ENCODE results near the gene LRRC7. TPM values are rescaled to one million over a fixed set of nuclear protein-coding genes. Genes with fewer than 3 reads are reported as not detected.

LRRC7 gene
- polyA plus RNA-seq, 1 experiment, result not detected

DNA sequence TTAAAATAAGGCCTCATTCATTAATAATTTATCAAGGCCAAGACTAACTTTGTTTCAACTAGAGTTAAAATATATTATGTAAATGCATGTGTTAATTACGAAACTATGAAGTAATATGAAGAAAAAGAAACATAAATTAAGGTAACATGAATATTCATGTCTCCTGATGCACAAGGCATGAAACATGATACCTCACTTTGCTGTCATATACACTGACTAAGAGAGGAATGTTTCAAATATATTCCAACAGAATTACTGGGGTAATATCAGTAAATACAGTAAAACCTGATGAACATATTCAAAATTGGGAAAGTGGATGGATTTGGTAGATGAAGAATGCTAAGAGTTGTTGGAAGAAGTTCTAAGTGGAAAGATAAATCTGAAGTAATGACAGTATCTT, 274.6 kb downstream of the LRRC7 start:
- ChIA-PET CTCF (no interaction called here), POLR2A (no interaction called here)
- Histone ChIP-seq H3K4me3 (ENCODE audit: low read depth, low read length) (no peak overlapping the region), H3K27me3 (ENCODE audit: control insufficient read depth, insufficient read depth, low read length) (no peaks in the 10 kb centered on the region), H3K9me3 (ENCODE audit: control insufficient read depth, insufficient read depth, low read length) (no peaks in the 10 kb centered on the region), H3K27ac (ENCODE audit: low read depth, low read length) (no peak overlapping the region)
- TF ChIP-seq, protein P1, sequence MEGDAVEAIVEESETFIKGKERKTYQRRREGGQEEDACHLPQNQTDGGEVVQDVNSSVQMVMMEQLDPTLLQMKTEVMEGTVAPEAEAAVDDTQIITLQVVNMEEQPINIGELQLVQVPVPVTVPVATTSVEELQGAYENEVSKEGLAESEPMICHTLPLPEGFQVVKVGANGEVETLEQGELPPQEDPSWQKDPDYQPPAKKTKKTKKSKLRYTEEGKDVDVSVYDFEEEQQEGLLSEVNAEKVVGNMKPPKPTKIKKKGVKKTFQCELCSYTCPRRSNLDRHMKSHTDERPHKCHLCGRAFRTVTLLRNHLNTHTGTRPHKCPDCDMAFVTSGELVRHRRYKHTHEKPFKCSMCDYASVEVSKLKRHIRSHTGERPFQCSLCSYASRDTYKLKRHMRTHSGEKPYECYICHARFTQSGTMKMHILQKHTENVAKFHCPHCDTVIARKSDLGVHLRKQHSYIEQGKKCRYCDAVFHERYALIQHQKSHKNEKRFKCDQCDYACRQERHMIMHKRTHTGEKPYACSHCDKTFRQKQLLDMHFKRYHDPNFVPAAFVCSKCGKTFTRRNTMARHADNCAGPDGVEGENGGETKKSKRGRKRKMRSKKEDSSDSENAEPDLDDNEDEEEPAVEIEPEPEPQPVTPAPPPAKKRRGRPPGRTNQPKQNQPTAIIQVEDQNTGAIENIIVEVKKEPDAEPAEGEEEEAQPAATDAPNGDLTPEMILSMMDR (IDR thresholded peaks at IDR 0.05; ENCODE audit: low read depth, low read length), result no peak
- no peak for DNase-seq (ENCODE audit: low read depth, low spot score)

DNA sequence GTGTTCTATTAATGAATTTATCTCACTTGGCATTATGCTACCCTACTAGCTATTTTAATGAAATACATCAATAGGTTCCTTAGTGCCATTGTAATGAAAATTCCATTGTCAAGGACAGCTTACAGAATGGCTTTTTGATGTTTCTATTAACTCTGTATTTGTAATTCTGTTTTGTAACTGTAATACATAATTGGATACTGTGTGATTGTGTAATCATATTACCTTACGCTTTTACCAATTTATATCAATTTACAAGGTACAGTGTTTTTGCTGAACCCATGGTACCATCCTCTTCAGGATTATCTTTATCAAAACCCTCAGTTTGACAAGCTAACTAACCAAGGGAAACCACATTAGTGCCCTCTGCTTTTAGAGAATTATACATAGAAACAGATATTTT, 277.9 kb downstream of the LRRC7 start:
- ChIA-PET POLR2A (no interaction called here), CTCF (no interaction called here)
- TF ChIP-seq, protein P1 (IDR thresholded peaks at IDR 0.05; ENCODE audit: low read depth, low read length), result no peak
- Histone ChIP-seq H3K9me3 (ENCODE audit: control insufficient read depth, insufficient read depth, low read length) (no peaks in the 10 kb centered on the region), H3K27ac (ENCODE audit: low read depth, low read length) (no peak overlapping the region), H3K4me3 (ENCODE audit: low read depth, low read length) (no peak overlapping the region), H3K27me3 (ENCODE audit: control insufficient read depth, insufficient read depth, low read length) (no peaks in the 10 kb centered on the region)
- DNase-seq (ENCODE audit: low read depth, low spot score), result no peak

DNA sequence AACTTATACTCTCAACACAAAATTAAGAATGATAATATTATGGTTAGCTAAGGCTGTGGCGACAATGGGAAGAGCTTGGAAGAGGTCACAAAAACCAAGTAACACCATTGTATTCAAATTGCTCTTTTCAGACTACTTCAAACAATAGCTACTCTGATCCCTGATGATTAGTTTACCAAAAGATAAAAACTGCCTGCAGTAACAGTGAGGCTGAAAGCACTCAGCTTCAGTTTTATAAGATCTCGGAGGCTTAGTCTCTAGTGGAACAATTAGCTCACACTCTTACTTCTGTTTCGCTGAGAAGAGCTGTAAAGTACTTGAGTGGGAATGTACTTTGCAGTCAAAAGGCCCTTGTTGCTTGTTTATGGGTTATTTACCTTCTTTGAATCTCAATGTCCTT, 278.5 kb downstream of the LRRC7 start:
- Histone ChIP-seq H3K27me3 (ENCODE audit: control insufficient read depth, insufficient read depth, low read length) (no peaks in the 10 kb centered on the region), H3K27ac (ENCODE audit: low read depth, low read length) (no peak overlapping the region), H3K4me3 (ENCODE audit: low read depth, low read length) (no peak overlapping the region), H3K9me3 (ENCODE audit: control insufficient read depth, insufficient read depth, low read length) (no peaks in the 10 kb centered on the region)
- DNase-seq (ENCODE audit: low read depth, low spot score), result no peak
- TF ChIP-seq, protein P1 (IDR thresholded peaks at IDR 0.05; ENCODE audit: low read depth, low read length), result no peak
- ChIA-PET CTCF (no interaction called here), POLR2A (no interaction called here)

DNA sequence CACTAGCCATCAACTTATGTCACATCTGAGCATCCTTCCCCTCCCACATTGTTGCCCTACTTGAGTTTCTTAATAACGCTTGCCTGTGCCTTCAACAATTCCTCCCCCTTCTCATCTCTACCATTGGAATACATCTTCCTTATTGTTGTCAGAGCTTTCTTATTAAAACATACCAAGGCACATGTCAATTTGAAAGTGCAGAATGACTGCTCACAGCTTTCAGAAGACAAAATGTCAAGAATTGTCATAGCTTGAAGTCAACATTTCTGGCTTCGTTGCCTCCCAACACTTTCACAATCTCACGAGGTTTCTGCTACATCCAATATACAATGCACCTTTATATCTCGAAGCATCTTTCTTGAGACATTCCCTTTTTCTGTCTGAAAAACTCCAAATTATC, 279.9 kb downstream of the LRRC7 start:
- Histone ChIP-seq H3K4me3 (ENCODE audit: low read depth, low read length) (no peak overlapping the region), H3K27me3 (ENCODE audit: control insufficient read depth, insufficient read depth, low read length) (no peaks in the 10 kb centered on the region), H3K27ac (ENCODE audit: low read depth, low read length) (no peak overlapping the region), H3K9me3 (ENCODE audit: control insufficient read depth, insufficient read depth, low read length) (no peaks in the 10 kb centered on the region)
- CTCF ChIA-PET, result no interaction called here
- no peak for DNase-seq (ENCODE audit: low read depth, low spot score)
- POLR2A ChIA-PET, result no interaction called here
- TF ChIP-seq, protein P1 (IDR thresholded peaks at IDR 0.05; ENCODE audit: low read depth, low read length), result no peak

DNA sequence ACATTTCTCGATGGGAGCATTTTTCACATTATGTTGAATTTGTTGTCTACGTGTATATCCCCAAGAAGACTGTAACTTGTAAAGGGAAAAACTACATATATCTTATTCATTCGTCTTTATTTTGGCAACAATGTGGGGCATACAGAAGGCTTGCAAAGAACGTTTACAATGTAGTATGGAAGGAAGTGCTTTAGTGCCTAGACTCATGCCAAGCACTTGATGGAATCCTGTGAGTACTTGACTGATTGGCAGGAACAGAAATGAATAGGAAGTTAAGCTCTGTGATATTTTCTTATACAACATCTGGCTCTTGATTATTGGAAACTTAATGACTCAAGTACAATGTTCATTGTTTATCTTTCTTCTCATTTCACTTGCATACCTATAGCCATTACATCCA, 284.4 kb downstream of the LRRC7 start:
- DNase-seq (ENCODE audit: low read depth, low spot score), result no peak
- Histone ChIP-seq H3K27ac (ENCODE audit: low read depth, low read length) (no peak overlapping the region), H3K9me3 (ENCODE audit: control insufficient read depth, insufficient read depth, low read length) (no peaks in the 10 kb centered on the region), H3K27me3 (ENCODE audit: control insufficient read depth, insufficient read depth, low read length) (no peaks in the 10 kb centered on the region), H3K4me3 (ENCODE audit: low read depth, low read length) (no peak overlapping the region)
- CTCF ChIA-PET, result no interaction called here
- POLR2A ChIA-PET, result no interaction called here
- TF ChIP-seq, protein P1 (IDR thresholded peaks at IDR 0.05; ENCODE audit: low read depth, low read length), result no peak

All from AG04450 (cell line).